GM20431 (cell line): ENCODE data around the gene TRIM68.

Source experiments
- in situ Hi-C: fragments of 300-500 bp; cut with MseI, MboI; formaldehyde crosslinking; loops from one replicate; pipeline ENCODE4 v1.15.0; 2020; ENCODE audit warnings: low sequenced_read_pairs; ENCODE audit not compliant: unreplicated experiment

TRIM68 gene

DNA sequence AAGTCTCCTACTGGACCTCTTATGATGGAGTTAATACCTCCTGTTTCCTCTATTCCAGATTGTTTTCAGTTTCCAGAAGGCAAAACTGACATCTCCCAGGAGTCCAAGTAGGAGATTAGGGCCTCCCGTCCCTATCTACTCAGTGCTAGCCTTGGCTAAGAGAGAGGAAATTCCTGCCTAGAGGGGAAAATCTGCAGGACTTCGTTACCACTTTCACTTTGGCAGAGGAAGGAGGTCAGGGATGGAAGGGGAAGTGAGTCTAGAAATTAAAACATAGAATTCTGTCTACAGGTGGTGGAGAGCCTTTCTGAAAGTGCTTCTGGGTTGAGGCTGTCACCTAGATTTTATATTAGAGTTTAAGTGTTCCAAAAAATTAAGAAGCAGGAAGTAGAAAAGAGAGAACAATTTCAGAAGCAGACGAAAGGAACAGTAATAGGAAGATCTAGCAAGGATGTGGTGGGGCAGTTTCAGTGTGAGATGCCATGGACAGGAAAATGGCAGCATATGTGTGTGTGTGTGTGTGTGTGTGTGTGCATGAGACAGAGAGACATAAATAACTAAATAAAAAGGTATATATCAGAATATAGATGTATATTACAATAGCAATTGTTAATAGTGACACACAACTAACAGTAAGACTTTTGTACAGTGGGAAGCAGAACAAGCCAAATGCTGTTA is 2.4 kb upstream of the TRIM68 start:
- in situ Hi-C loops = no loop called here

DNA sequence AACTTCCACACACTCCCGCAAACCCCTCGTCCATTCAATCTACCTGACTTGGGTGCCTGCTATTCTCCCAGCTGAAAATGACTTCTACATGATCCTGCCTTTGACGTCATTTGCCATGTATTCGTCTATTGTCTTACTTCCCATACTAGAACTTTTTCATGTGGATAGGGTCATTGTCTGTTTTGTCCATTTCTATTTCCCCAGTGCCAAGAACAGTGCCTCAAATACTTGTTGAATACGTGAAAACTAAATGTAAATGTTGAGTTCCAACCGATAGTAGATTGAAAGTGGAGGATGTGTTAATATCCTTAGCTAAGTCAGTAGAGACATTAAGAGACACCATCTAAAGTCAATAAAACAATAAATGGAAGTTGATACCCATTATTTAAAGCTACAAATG is 935 bp downstream of the TRIM68 start:
- in situ Hi-C loops = no loop called here

DNA sequence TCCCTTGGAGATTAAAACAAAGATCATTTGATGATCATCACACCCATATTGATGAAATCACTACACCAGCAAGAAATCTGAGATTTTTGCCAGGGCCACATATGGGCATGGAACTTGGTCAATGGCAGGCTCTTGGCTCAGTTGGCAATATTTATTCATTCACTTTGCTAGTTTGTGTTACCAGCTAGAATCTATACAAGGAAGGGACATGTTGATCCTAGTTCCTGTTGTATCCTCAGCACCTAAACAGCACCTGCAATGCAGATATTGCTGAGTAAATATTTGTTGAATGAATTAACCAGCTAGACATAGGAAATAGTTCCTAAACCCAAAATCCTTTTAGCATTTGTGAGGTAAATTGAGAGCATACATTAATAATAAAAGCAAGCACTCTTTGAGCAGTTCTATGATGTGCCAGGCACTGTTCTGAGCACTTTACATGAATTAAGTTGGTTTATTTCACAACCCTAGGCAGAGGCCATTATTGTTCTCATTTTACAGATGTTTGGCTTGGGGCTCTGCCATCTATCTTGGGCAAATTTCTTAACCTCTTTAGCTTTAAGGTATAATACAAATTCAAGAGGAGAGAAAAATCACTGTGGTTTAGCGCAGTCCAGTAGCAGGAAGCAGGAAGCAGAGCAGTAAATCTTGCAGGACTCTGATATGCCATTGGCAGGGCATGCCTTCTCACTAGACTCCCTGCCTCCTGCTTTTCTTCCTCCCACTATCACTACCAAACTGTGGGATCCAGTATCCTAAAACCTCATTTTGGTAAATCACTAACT is 1.6 kb downstream of the TRIM68 start:
- in situ Hi-C loops = no loop called here

DNA sequence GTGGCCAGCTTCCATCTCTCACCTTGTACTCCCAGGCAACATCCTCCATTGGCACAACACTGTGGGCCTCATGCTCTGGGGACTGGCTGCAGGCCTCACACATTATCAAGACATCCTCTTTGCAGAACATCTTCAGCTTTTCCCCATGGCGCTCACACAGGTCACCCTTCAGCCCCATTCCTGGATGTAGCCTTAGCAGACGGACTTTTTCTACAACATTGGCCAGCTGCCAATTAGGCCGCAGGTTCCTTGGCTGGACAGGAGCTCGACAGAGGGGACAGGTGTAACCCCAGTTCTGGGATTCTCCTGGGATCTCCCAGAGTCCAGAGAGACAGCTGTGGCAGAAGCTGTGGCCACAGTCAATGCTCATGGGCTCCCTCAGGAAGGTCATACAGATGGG is 3.0 kb downstream of the TRIM68 start:
- in situ Hi-C loops = no loop called here

DNA sequence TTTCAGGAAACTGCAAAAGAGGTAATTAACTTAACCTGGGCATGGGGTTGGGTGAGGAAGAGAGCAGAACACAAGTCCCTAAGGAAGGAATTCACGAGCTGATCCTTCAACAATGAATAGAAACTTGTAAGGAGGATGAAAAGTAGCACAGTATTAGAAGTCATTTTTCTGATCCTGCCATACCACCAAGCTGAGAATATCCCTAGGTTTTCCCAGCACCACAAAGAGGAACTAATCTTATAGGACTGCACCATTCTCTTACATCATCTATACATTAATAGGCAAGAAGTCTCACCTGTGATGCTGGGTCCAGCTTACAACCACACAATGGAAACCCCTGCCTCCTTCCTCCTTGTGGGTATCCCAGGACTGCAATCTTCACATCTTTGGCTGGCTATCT is 14.3 kb downstream of the TRIM68 start, which contains the start of gene OR52I1:
Gene OR52I1, plus strand, starts transcription at position 301 of the 400 bp plus-strand sequence. Its CDS starts 0 bp downstream, at position 301.
- in situ Hi-C loops = no loop called here

DNA sequence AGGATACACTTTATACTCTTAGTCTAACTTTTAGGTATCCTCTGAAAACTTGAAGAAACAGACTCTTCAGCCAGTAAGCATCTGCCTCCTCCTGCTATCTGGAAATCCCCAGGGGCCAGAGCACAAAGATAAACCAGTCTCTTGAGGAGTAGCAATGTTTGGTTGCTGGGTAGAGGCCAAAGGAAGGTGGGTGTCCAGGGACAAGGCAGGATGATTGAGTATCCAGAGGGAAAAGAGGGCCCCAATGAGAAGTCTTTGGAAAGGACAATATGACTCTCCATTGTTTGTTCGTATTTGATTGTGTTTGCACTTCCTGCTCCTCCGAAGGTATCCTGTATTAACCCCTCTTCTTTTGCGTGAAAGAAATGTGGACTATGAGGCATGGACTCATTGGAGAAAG is 19.0 kb downstream of the TRIM68 start:
- in situ Hi-C loops = no loop called here

DNA sequence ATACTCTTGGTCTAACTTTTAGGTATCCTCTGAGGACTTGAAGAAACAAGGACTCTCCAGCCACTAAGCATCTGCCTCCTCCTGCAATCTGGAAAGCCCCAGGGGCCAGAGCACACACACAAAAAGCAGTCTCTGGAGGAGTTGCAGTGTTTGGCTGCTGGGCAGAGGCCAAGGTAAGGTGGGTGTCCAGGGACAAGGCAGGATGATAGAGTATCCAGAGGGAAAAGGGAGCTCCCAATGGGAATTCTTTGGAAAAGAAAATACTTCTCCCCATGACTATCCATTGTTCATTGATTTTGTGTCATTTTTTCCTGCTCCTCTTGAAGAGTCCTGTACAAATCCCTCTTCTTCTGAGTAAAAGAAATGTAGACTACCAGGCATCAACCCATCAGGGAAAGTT is 26.6 kb downstream of the TRIM68 start, which contains the start of gene OR52I2:
Gene OR52I2, plus strand, starts transcription at position 301 of the 400 bp plus-strand sequence.
- in situ Hi-C loops = no loop called here

DNA sequence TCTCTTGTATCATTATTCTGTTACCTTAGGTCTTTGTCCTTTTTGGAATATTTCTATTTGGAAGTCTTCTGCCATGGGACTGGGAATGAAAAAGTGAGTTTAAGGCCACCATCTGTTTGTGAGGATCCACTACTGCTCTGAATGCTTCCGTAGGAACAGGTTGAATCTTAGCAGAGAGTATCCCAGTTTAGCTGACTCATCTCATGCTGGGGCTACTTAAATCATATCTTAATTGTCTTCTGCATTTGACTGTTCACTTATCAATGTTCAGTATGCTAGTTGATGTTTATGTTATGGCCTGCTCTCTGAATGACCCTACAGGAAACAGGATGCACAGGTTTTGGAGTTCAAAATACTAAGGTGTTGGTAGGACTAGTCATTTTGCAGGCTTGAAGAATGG is 27.9 kb downstream of the TRIM68 start:
- in situ Hi-C loops = no loop called here

DNA sequence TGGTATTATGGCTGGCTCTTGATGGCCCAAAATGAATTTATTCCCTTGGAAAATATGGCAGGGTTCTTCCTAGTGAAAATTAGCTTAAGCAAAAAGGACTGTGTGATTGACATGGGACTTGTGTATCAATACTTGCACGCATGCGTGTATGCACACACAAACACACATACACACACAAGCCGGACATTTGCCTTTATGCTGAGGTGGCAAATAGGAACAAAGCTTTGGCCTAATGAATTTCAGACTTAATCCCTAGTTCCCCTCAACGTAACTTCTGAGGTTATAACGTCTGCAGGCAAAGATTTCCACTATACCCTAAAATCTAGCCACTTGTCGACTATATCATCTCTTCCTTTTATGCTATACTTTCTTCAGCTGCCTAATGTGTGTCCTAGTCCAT is 29.4 kb downstream of the TRIM68 start:
- in situ Hi-C loops = no loop called here

DNA sequence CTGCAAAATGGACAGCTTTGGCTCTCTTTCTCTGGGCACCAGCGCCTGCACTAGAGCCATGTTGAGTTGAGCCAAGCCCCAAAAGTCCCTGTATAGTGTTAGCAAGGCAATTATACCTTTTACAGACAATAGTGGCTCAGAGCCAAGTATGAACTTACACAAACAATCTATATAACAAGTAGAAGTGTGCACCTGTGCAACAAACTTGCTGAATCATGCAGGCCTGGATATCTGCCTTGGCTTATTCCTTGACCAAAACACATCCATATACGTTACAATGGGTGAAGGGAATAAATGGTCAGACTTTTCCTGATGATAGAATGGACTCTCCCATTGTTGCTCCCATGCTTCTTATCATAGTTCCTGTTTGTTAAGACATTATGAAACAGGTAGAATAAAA is 30.3 kb downstream of the TRIM68 start:
- in situ Hi-C loops = no loop called here

DNA sequence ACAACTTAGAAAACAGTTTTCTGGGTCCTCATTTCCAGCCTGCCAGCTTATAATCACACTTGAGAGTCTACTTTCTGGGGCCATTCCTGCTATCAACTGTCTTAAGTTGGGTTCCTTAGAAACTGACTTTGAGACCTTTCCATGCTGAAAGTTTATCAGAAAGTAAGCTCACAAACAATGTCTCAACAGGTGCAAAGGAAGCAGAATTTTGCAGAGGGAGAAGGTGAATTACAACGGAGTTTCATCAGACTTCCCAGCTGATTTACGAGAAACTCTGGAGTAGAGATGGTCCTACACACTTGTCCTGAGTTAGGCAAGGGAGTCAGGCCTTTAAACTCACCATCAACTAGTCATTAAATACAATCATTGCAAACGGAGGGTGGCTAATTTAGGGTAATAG is 31.2 kb downstream of the TRIM68 start:
- in situ Hi-C loops = no loop called here

DNA sequence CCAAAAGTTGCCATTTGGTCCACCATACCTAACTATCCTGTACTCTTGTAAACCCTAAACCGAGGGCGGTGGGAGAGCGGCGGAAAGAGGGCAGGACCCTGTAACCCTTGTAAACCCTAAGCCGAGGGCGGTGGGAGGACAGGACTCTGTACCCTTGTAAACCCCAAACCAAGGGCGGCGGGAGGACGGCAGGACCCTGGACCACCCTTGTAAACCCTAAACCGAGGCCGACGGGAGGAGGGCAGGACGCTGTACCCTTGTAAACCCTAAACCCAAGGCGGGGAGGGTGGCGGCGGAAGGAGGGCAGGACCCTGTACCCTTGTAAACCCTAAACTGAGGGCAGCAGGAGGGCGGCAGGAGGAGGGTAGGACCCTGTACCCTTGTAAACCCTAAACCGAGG is 39.0 kb downstream of the TRIM68 start:
- in situ Hi-C loops = no loop called here

DNA sequence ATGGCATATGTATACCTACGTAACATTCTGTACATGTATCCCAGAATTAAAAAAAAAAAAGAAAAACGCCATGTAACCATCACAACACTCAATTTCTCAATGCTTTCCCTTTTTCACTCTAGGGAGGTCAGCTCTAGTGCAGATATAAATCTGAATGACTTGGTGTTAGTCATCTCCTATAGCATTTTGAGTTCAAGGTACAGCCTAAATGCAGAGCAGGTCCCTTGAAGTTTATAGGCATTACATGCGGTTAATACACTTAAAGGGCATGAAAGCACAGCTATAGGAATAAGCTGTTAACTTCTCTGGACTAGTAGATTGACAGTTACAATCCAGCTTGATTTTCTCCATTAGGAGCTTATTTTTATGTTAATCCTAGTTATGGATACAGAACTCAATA is 42.7 kb downstream of the TRIM68 start:
- in situ Hi-C loops = no loop called here

DNA sequence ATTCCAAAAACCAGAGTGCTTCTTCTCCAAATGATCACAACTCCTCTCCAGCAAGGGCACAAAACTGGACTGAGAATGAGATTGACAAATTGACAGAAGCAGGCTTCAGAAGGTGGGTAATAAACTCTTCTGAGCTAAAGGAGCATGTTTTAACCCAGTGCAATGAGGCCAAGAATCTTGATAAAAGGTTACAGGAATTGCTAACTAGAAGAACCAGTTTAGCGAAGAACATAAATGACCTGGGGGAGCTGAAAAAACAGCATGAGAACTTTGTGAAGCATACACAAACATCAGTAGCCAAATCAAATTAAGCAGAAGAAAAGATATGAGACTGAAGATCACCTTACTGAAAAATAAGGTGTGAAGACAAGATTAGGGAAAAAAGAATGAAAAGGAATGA is 47.6 kb downstream of the TRIM68 start:
- in situ Hi-C loops = no loop called here

DNA sequence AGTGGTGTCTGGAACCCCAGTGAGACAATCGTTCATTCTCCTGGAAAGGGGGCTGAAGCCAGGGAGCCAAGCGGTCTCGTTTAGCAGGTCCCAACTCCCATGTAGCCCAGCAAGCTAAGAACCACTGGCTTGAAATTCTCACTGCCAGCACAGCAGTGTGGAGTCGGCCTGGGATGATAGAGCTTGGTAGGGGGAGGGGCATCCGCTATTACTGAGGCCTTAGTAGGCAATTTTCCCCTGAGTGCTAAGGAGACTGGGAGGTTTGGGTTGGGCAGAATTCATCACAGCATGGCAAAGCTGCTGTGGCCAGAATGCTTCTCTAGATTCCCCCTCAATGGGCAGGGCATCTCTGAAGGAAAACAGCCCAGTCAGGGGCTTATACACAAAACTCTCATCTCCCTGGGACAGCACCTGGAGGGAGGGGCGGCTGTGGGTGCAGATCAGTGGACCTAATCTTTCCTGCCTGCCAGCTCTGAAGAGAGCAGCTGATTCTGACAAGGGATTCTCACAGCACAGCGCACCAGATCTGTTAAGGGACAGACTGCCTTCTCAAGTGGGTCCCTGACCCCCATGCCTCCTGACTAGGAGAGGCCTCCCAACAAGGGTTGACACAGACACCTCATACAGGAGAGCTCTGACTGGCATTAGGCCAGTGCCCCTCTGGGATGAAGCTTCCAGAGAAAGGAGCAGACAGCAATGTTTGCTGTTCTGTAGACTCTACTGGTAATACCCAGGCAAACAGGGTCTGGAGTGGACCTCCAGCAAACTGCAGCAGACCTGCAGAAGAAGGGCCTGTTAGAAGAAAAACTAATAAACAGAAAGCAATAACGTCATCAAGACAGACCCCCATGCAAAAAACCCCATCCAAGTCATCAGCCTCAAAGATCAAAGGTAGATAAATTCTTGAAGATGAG is 48.2 kb downstream of the TRIM68 start:
- in situ Hi-C loops = no loop called here

DNA sequence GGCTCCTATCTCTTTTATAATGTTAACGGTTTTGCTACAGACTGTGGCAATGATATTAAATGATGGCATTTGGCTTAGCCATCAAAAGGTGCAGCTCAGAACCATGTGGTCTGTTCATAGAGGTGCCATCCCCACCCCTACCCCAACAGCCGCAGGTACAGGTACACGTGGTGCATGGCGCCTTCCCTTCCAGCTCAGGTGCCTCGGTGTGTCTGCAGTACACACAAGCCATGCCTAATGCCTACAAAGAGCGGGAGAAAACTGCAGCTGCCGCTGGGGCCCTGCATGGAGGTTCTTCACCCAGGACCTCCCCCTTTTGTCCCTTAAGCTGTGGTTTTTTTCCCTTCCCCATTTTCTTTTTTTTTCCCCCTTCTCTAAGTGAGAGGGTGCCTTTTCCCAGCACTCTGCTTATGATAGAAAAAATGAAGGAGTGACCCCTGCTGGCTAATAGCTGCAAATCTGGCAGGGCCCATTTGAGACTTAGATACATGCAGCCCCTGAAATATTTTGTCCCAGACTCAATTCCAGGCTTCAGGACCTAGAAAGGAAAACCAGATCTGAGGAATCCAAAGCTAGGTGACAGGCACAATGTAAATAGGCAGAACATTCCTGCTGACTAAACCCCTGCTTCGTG is 56.6 kb downstream of the TRIM68 start:
- in situ Hi-C loops = no loop called here
